HL-60 (cell line): ENCODE data around the gene EIPR1.

Source experiments
- DNase-seq, 2 experiments: peaks; one replicate each; pipeline ENCODE4 v3.0.0-alpha.2; 2010 to 2020; ENCODE audit warnings: low read depth in 1 of 2, low spot score in 1 of 2
- H3K27ac ChIP-seq: fragments of 250-450 bp; sonication (Bioruptor Pico); replicated peaks from 2 replicates; pipeline ENCODE4 v1.5.1; 2020; ENCODE audit warnings: mild to moderate bottlenecking, moderate library complexity
- H3K27me3 ChIP-seq: fragments of 250-450 bp; sonication (Bioruptor Pico); 2 replicates; pipeline ENCODE4 v1.5.1; 2021; ENCODE audit warnings: mild to moderate bottlenecking, moderate library complexity; ENCODE audit not compliant: insufficient read depth, poor library complexity, severe bottlenecking
- H3K4me3 ChIP-seq: replicated peaks from 2 replicates; pipeline ENCODE4 v1.5.1; 2011; ENCODE audit warnings: mild to moderate bottlenecking, control low read depth, low read length; ENCODE audit not compliant: insufficient read depth
- GABPA ChIP-seq: IDR thresholded peaks from 2 replicates; pipeline ENCODE4 v1.6.1; 2012; ENCODE audit warnings: low read depth
- POLR2AphosphoS5 ChIP-seq: IDR thresholded peaks from 2 replicates; pipeline ENCODE4 v1.6.1; 2012; ENCODE audit warnings: low read depth
- REST ChIP-seq: IDR thresholded peaks from 2 replicates; pipeline ENCODE4 v1.6.1; 2012; ENCODE audit warnings: low read depth; ENCODE audit not compliant: insufficient replicate concordance
- SPI1 ChIP-seq: IDR thresholded peaks from 2 replicates; pipeline ENCODE4 v1.6.1; 2012; ENCODE audit warnings: low read depth, mild to moderate bottlenecking, borderline replicate concordance
- TF ChIP-seq, protein P1 (sequence below): IDR thresholded peaks from one replicate; pipeline ENCODE4 v1.5.1; 2011; ENCODE audit warnings: low read length, control low read depth, inconsistent platforms; ENCODE audit not compliant: insufficient read depth

Gene EIPR1

DNA sequence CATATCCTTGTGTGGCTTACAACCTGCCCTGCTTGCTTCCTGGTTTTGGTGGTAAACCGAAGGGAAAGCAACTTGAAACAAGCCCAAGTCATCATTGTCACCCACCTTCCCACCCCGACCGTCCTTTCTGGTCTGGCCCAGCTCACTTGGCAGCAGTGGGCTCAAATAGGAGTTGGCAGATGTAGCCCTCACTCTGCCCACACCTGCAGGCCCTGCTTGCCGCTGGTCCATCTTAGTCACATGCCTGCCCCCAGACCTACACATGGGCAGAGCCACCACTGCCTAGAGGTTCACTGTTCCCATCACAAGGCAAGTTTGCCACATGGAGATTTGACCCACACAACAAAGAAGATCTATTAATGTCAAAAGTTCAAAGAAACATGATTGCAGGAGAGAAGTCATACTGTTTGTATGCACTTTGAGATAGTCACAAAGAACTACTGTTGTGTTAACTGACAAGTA is 9.3 kb downstream of the EIPR1 start:
- no peak for TF ChIP-seq REST
- no peak for TF ChIP-seq POLR2AphosphoS5
- TF ChIP-seq, protein P1, sequence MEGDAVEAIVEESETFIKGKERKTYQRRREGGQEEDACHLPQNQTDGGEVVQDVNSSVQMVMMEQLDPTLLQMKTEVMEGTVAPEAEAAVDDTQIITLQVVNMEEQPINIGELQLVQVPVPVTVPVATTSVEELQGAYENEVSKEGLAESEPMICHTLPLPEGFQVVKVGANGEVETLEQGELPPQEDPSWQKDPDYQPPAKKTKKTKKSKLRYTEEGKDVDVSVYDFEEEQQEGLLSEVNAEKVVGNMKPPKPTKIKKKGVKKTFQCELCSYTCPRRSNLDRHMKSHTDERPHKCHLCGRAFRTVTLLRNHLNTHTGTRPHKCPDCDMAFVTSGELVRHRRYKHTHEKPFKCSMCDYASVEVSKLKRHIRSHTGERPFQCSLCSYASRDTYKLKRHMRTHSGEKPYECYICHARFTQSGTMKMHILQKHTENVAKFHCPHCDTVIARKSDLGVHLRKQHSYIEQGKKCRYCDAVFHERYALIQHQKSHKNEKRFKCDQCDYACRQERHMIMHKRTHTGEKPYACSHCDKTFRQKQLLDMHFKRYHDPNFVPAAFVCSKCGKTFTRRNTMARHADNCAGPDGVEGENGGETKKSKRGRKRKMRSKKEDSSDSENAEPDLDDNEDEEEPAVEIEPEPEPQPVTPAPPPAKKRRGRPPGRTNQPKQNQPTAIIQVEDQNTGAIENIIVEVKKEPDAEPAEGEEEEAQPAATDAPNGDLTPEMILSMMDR = no peak
- TF ChIP-seq GABPA = no peak
- TF ChIP-seq SPI1 = no peak
- H3K27ac ChIP-seq = no peak overlapping the region
- H3K4me3 ChIP-seq = no peak overlapping the region
- DNase-seq = no peak
- H3K27me3 ChIP-seq = no peaks in the 10 kb centered on the region

- H3K27me3 ChIP-seq = no peaks in the 10 kb centered on the region
- TF ChIP-seq POLR2AphosphoS5 (no peak), REST (no peak), SPI1 (no peak), GABPA (no peak)
- TF ChIP-seq, protein P1 = no peak
- H3K4me3 ChIP-seq = no peak overlapping the region
- no peak for DNase-seq
- no peak overlapping the region for H3K27ac ChIP-seq
Observed at GRCh38 chr2:3365219-3365618, 12.4 kb downstream of the EIPR1 start.

GRCh38 chr2:3361518-3362389 is 15.9 kb downstream of the EIPR1 start:
- Histone ChIP-seq H3K27ac (no peak overlapping the region), H3K27me3 (no peaks in the 10 kb centered on the region), H3K4me3 (no peak overlapping the region)
- TF ChIP-seq SPI1 = no peak
- no peak for TF ChIP-seq REST
- no peak for TF ChIP-seq POLR2AphosphoS5
- no peak for TF ChIP-seq GABPA
- TF ChIP-seq, protein P1 = no peak
- no peak for DNase-seq
